HG02678 (cell line): ENCODE results near the gene NIPAL3.
"Not testable (repeated sequence)": the region's sequence is repeated elsewhere in the genome, so short reads cannot be mapped to it uniquely, and the experiment has no call there.

Source experiments
- ATAC-seq: cut with Tn5 transposase; IDR thresholded peaks from one replicate; pipeline ENCODE4 v1.9.1; 2021; ENCODE audit warnings: mild to moderate bottlenecking, moderate library complexity; ENCODE audit not compliant: unreplicated experiment

Gene NIPAL3

GRCh38 chr1:24487455-24487854, 71.9 kb downstream of the NIPAL3 start:
- no peak for ATAC-seq

- ATAC-seq, result not testable (repeated sequence)
These were observed 72.6 kb downstream of the NIPAL3 start for GRCh38 chr1:24488159-24488558.

GRCh38 chr1:24489674-24490073, 74.1 kb downstream of the NIPAL3 start:
- no peak for ATAC-seq

GRCh38 chr1:24490101-24490781, 74.6 kb downstream of the NIPAL3 start:
- no peak for ATAC-seq

GRCh38 chr1:24491577-24492360, 76.2 kb downstream of the NIPAL3 start:
- no peak for ATAC-seq

- not testable (repeated sequence) for ATAC-seq
These were observed 77.3 kb downstream of the NIPAL3 start for GRCh38 chr1:24492935-24493334.

GRCh38 chr1:24493785-24494184, 78.2 kb downstream of the NIPAL3 start:
- no peak for ATAC-seq

GRCh38 chr1:24498589-24498988, 83.0 kb downstream of the NIPAL3 start:
- no peak for ATAC-seq

GRCh38 chr1:24500448-24501048, 84.9 kb downstream of the NIPAL3 start:
- no peak for ATAC-seq

- no peak for ATAC-seq
These were observed 85.9 kb downstream of the NIPAL3 start for GRCh38 chr1:24501371-24502064.

- ATAC-seq, result peak; percentile 30
These were observed 86.6 kb downstream of the NIPAL3 start for GRCh38 chr1:24502065-24502708.

- ATAC-seq, result peak; percentile 68
These were observed 87.1 kb downstream of the NIPAL3 start, which contains the start of gene RCAN3 for GRCh38 chr1:24502709-24503058. TSS of gene RCAN3 (plus strand) at chr1:24502836. CDS start at chr1:24514373, 11,537 bp downstream.

GRCh38 chr1:24503059-24503751, 87.6 kb downstream of the NIPAL3 start:
- ATAC-seq, result no peak

- no peak for ATAC-seq
These were observed 88.4 kb downstream of the NIPAL3 start for GRCh38 chr1:24503870-24504523.

- no peak for ATAC-seq
These were observed 89.0 kb downstream of the NIPAL3 start for GRCh38 chr1:24504560-24504959.

- no peak for ATAC-seq
These were observed 90.2 kb downstream of the NIPAL3 start for GRCh38 chr1:24505816-24506215.

GRCh38 chr1:24506691-24507381, 91.2 kb downstream of the NIPAL3 start:
- no peak for ATAC-seq

- no peak for ATAC-seq
These were observed 91.8 kb downstream of the NIPAL3 start for GRCh38 chr1:24507405-24507804.

- ATAC-seq, result no peak
These were observed 93.3 kb downstream of the NIPAL3 start for GRCh38 chr1:24508911-24509310.
